Uterus (tissue), 2 donors: ENCODE data around the gene RIMS1.

Experiments
- CTCF ChIP-seq, 4 experiments: fragments of 200-600 bp in 2 of 4; fragments of 450-650 bp in 2 of 4; sonication (generic) in 2 of 4; IDR thresholded peaks; one replicate each; pipeline ENCODE4 v1.5.1; 2016 to 2019; ENCODE audit warnings: antibody characterized with exemption in 4 of 4, mild to moderate bottlenecking in 2 of 4, moderate library complexity in 1 of 4
- POLR2A ChIP-seq, 2 donors: fragments of 450-650 bp; IDR thresholded peaks; one replicate each; pipeline ENCODE4 v1.6.1; 2016; ENCODE audit warnings: antibody characterized with exemption in 2 of 2, mild to moderate bottlenecking in 1 of 2, moderate library complexity in 1 of 2

GRCh38 chr6:72389698-72390097 is 503.3 kb downstream of the RIMS1 start:
- no peak for TF ChIP-seq CTCF (IDR thresholded peaks at IDR 0.05)
- no peak for TF ChIP-seq POLR2A (IDR thresholded peaks at IDR 0.05)
